Epithelial cell of proximal tubule (primary cell): Measurements from ENCODE around the gene ERP27. TPM values are rescaled to one million over a fixed set of nuclear protein-coding genes. Genes with fewer than 3 reads are reported as not detected.

Experiments
- DNase-seq: peaks from one replicate; pipeline ENCODE4 v3.0.0-alpha.2; 2011; ENCODE audit warnings: low read depth
- H3K4me3 ChIP-seq: 2 replicates; pipeline ENCODE4 v1.5.1; 2011; ENCODE audit warnings: low read depth, mild to moderate bottlenecking, low read length
- total RNA-seq: library from RNA; depleted of rRNA; stranded (reverse); fragments of >200 nt; gene quantifications from 2 replicates; pipeline ENCODE4 v1.2.3, GENCODE V29; 2015
- TF ChIP-seq, protein P1 (sequence below): conservative IDR thresholded peaks from 2 replicates; pipeline ENCODE4 v1.5.1; 2012; ENCODE audit warnings: low read depth, mild to moderate bottlenecking, low read length

The ERP27 gene
- total RNA-seq = 0.58 and 1.4 TPM in 2 replicates

- no peak within 1 kb of the TSS for H3K4me3 ChIP-seq
- TF ChIP-seq, protein P1, sequence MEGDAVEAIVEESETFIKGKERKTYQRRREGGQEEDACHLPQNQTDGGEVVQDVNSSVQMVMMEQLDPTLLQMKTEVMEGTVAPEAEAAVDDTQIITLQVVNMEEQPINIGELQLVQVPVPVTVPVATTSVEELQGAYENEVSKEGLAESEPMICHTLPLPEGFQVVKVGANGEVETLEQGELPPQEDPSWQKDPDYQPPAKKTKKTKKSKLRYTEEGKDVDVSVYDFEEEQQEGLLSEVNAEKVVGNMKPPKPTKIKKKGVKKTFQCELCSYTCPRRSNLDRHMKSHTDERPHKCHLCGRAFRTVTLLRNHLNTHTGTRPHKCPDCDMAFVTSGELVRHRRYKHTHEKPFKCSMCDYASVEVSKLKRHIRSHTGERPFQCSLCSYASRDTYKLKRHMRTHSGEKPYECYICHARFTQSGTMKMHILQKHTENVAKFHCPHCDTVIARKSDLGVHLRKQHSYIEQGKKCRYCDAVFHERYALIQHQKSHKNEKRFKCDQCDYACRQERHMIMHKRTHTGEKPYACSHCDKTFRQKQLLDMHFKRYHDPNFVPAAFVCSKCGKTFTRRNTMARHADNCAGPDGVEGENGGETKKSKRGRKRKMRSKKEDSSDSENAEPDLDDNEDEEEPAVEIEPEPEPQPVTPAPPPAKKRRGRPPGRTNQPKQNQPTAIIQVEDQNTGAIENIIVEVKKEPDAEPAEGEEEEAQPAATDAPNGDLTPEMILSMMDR = no peak
- no peak for DNase-seq
Observed at GRCh38 chr12:14938301-14938700, at the start of gene ERP27. TSS of gene ERP27 (minus strand) at chr12:14938537. CDS start at chr12:14938508, 29 bp downstream.

- DNase-seq = no peak
- TF ChIP-seq, protein P1 = no peak
- H3K4me3 ChIP-seq = no peak overlapping the region
Observed at GRCh38 chr12:14988035-14988434, 49.7 kb upstream of the ERP27 start.

GRCh38 chr12:14986449-14986848 is 48.1 kb upstream of the ERP27 start:
- no peak overlapping the region for H3K4me3 ChIP-seq
- DNase-seq = no peak

DNA sequence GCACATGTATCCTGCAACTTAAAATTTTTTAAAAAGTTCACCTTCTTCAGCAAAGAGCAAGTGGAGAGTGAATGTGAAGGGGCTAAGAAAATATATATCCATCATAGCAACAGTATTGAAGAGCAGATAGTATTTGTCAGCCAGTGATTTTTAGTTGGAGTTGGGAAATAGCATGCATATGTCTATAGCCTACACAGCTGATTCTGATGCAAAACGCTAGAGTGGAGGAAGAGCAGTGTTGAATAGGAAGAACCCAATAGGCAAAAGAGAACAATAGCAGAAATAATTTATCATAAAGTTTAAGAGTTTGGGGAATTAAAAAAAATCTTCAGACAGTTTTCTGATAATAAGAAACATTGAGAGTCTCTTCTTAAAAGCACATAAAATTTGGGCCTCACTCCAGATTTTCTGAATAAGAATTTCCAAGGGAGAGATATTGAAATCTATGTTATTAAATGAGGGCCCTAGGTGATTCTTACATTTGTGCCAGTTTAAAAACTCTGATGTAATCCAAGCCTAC is 46.5 kb upstream of the ERP27 start:
- TF ChIP-seq, protein P1 = no peak
- no peak for DNase-seq
- H3K4me3 ChIP-seq = no peak overlapping the region

More at GRCh38 chr12:14986449-14986848, 48.1 kb upstream of the ERP27 start:
- TF ChIP-seq, protein P1 = peak; percentile 21

GRCh38 chr12:14984036-14984435 is 45.7 kb upstream of the ERP27 start:
- no peak for DNase-seq
- H3K4me3 ChIP-seq = no peak overlapping the region
- TF ChIP-seq, protein P1 = no peak

- TF ChIP-seq, protein P1 = no peak
- no peak overlapping the region for H3K4me3 ChIP-seq
- DNase-seq = no peak
Observed at GRCh38 chr12:14982991-14983390, 44.7 kb upstream of the ERP27 start.

DNA sequence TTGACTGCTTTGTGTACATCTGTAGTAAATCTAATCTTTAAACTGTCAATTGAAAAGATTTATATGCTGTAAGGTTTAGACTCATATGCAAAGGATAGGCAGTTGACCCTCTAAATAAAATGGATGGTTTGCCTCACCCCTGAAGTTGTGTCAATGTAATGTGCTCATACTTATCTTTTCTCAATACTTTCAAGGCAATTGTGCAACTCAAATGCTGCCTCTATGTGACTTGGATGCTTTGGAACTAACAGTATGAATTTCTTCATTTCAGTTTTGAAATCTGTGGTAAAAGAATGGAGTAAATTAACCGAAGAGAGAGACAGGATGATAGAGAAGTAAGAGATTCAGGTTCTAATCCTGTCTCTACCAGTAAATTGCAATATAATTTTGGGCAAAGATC is 44.2 kb upstream of the ERP27 start:
- TF ChIP-seq, protein P1 = no peak
- H3K4me3 ChIP-seq = no peak overlapping the region
- DNase-seq = no peak
